ENCODE measurements around the gene DNAH2. TPM values are rescaled to one million over a fixed set of nuclear protein-coding genes. Genes with fewer than 3 reads are reported as not detected.

Gene DNAH2
- total RNA-seq, 1 experiment from 2014 or later, result 0.17 TPM

- Mint-ChIP-seq H3K9me3 (no peaks in the 10 kb centered on the region), H3K4me1 (no peaks in the 10 kb centered on the region), H3K36me3 (no peaks in the 10 kb centered on the region), H3K27ac (no peak overlapping the region), H3K4me3 (no peak overlapping the region), H3K27me3 (ENCODE audit: low read depth) (peaks cover 3% of the 10 kb centered on the region)
- ChIA-PET POLR2A (no interaction called here), CTCF (interaction anchor here (0.6 to 2.2 kb wide), 5 partner anchors 8 to 199 kb away, joined by 3 to 10 read pairs (median 4); partner anchors contain the start of gene DNAH2)
- TF ChIP-seq, protein P1, sequence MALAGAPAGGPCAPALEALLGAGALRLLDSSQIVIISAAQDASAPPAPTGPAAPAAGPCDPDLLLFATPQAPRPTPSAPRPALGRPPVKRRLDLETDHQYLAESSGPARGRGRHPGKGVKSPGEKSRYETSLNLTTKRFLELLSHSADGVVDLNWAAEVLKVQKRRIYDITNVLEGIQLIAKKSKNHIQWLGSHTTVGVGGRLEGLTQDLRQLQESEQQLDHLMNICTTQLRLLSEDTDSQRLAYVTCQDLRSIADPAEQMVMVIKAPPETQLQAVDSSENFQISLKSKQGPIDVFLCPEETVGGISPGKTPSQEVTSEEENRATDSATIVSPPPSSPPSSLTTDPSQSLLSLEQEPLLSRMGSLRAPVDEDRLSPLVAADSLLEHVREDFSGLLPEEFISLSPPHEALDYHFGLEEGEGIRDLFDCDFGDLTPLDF (CRISPR knock-in tag; IDR thresholded peaks at IDR 0.05), result no peak
- TF ChIP-seq ZNF671 (CRISPR knock-in tag; IDR thresholded peaks at IDR 0.05), result no peak
- no peak for TF ChIP-seq OVOL2 (CRISPR knock-in tag; IDR thresholded peaks at IDR 0.05; ENCODE audit: borderline replicate concordance)
- no peak for TF ChIP-seq FOXP1 (CRISPR knock-in tag; IDR thresholded peaks at IDR 0.05; ENCODE audit: borderline replicate concordance)
- no peak for TF ChIP-seq NFE2L1 (CRISPR knock-in tag; IDR thresholded peaks at IDR 0.05)
- no peak for TF ChIP-seq IRF2 (CRISPR knock-in tag; IDR thresholded peaks at IDR 0.05; ENCODE audit: borderline replicate concordance, low read depth)
- no peak for TF ChIP-seq MYBL2 (CRISPR knock-in tag; IDR thresholded peaks at IDR 0.05)
- TF ChIP-seq AR (CRISPR knock-in tag; IDR thresholded peaks at IDR 0.05), result no peak
- DNase-seq (ENCODE audit: low spot score) (no peak), ATAC-seq (no peak)
Measured at GRCh38 chr17:7816926-7817642, 99.5 kb downstream of the DNAH2 start.

DNA sequence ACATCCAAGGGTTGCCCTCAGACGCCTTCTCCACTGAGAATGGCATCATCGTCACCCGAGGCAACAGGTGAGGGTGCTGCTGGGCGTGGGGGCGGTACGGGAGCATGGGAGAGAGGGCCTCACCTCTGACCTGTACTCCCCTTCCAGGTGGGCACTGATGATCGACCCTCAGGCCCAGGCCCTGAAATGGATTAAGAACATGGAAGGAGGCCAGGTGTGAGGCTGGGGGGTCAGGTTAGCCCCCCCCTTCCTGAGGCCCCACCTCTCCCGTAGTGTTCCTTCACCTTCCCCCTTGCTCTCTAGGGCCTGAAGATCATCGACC lies 100.1 kb downstream of the DNAH2 start:
- Mint-ChIP-seq H3K36me3 (no peaks in the 10 kb centered on the region), H3K4me1 (no peaks in the 10 kb centered on the region), H3K4me3 (no peak overlapping the region), H3K27ac (no peak overlapping the region), H3K9me3 (no peaks in the 10 kb centered on the region), H3K27me3 (ENCODE audit: low read depth) (peaks cover 3% of the 10 kb centered on the region)
- no peak for TF ChIP-seq FOXK1 (CRISPR knock-in tag; IDR thresholded peaks at IDR 0.05)
- TF ChIP-seq, protein P2, sequence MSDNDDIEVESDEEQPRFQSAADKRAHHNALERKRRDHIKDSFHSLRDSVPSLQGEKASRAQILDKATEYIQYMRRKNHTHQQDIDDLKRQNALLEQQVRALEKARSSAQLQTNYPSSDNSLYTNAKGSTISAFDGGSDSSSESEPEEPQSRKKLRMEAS (CRISPR knock-in tag; IDR thresholded peaks at IDR 0.05), result no peak
- TF ChIP-seq E2F4 (CRISPR knock-in tag; IDR thresholded peaks at IDR 0.05; ENCODE audit: borderline replicate concordance, low read depth), result no peak
- DNase-seq (ENCODE audit: low spot score) (no peak), ATAC-seq (no peak)
- POLR2A ChIA-PET, result no interaction called here
- CTCF ChIA-PET, result interaction anchor here (0.9 to 2.2 kb wide), 4 partner anchors 74 to 256 kb away, joined by 3 to 10 read pairs (median 4); no protein-coding TSS in a partner anchor

- H3K27ac Mint-ChIP-seq, result no peak overlapping the region
- ChIA-PET POLR2A (interaction anchor here (0.9 kb wide), 1 partner anchor 9 kb away, joined by 3 read pairs; no protein-coding TSS in a partner anchor), CTCF (interaction anchor here (0.8 to 1.3 kb wide), 4 partner anchors 17 to 256 kb away, joined by 3 read pairs; no protein-coding TSS in a partner anchor)
- ATAC-seq, result no peak
- no peaks in the 10 kb centered on the region for H3K9me3 Mint-ChIP-seq
- H3K36me3 Mint-ChIP-seq, result no peaks in the 10 kb centered on the region
- no peaks in the 10 kb centered on the region for H3K4me1 Mint-ChIP-seq
- no peak for DNase-seq (ENCODE audit: low spot score)
- TF ChIP-seq RORB (CRISPR knock-in tag; IDR thresholded peaks at IDR 0.05) (no peak), NR1H2 (CRISPR knock-in tag; IDR thresholded peaks at IDR 0.05) (no peak), TEAD1 (CRISPR knock-in tag; IDR thresholded peaks at IDR 0.05) (no peak), ZBTB21 (CRISPR knock-in tag; IDR thresholded peaks at IDR 0.05; ENCODE audit: borderline replicate concordance) (no peak), GABPB1 (CRISPR knock-in tag; IDR thresholded peaks at IDR 0.05) (no peak)
- H3K4me3 Mint-ChIP-seq, result no peak overlapping the region
- H3K27me3 Mint-ChIP-seq (ENCODE audit: low read depth), result peaks cover 6% of the 10 kb centered on the region
Measured at GRCh38 chr17:7818026-7818425, 100.5 kb downstream of the DNAH2 start.
